HEK293 (cell line): ENCODE results near the gene C6orf118.

Experiments
- SETDB1 ChIP-seq: IDR thresholded peaks from one replicate; pipeline ENCODE4 v1.6.1; 2017; ENCODE audit warnings: mild to moderate bottlenecking, low read length, moderate library complexity, mixed read lengths; ENCODE audit not compliant: insufficient read length
- ZNF221 ChIP-seq: fragments of 450-650 bp; formaldehyde crosslinking; IDR thresholded peaks from 2 replicates; pipeline ENCODE4 v1.5.1; 2017; ENCODE audit warnings: missing biosample characterization, missing genetic modification characterization, borderline replicate concordance
- ZNF433 ChIP-seq: fragments of 450-650 bp; formaldehyde crosslinking; IDR thresholded peaks from 2 replicates; pipeline ENCODE4 v1.5.1; 2016; ENCODE audit warnings: missing biosample characterization, missing genetic modification characterization, low read depth
- ZNF580 ChIP-seq: fragments of 450-650 bp; formaldehyde crosslinking; IDR thresholded peaks from 2 replicates; pipeline ENCODE4 v1.5.1; 2016; ENCODE audit warnings: missing biosample characterization, missing genetic modification characterization

Gene C6orf118

DNA sequence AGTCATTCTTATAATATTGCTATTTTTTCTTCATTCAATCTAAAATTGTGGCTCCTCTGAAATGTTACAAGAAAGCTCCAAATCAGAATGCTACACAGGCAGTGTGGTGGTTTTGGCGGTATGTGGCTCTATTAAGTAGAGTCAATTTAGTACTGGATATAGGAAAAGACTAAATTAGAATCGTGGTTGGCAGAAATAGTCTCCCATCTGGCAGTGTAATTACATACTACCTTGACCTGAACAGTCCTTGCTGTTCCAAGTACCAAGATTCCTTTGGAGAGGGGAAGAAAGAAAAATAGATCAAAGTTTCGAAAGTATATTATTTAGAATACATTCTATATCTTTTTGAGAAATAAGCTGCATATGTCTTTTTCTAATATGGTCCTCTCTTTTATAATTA lies 78.2 kb downstream of the C6orf118 start (continued):
- no peak for TF ChIP-seq ZNF221
- no peak for TF ChIP-seq SETDB1
- TF ChIP-seq ZNF580 (tag by site-specific recombination), result no peak
- no peak for TF ChIP-seq ZNF433 (tag by site-specific recombination)
